Upper lobe of left lung (tissue), 6 donors: ENCODE data around the gene DLL4. TPM values are rescaled to one million over a fixed set of nuclear protein-coding genes. Genes with fewer than 3 reads are reported as not detected.
A peak's percentile ranks its signal among the peaks of the same experiment; 100 is the strongest.

Experiments
- ATAC-seq, 2 donors: fragments of 200-7000 bp; cut with Tn5 transposase; one replicate each; pipeline ENCODE4 v1.9.1; 2022; ENCODE audit warnings: mild to moderate bottlenecking in 2 of 2, moderate library complexity in 2 of 2; ENCODE audit not compliant: low FRiP score in 2 of 2
- DNase-seq, 2 donors: peaks; one replicate each; pipeline ENCODE4 v3.0.0-alpha.2; 2019 to 2020
- H3K27ac ChIP-seq, 4 donors: fragments of 200-600 bp; sonication (generic); one replicate each; pipeline ENCODE4 v1.5.1; 2016 to 2019
- H3K27me3 ChIP-seq, 4 donors: fragments of 200-600 bp; sonication (generic); one replicate each; pipeline ENCODE4 v1.5.1; 2017 to 2019
- H3K36me3 ChIP-seq, 4 donors: fragments of 200-600 bp; sonication (generic); one replicate each; pipeline ENCODE4 v1.5.1; 2016 to 2019
- H3K4me1 ChIP-seq, 4 donors: fragments of 200-600 bp; sonication (generic); one replicate each; pipeline ENCODE4 v1.5.1; 2018 to 2019
- H3K4me3 ChIP-seq, 4 donors: fragments of 200-600 bp; sonication (generic); one replicate each; pipeline ENCODE4 v1.5.1; 2017 to 2019; ENCODE audit warnings: mild to moderate bottlenecking in 2 of 4, moderate library complexity in 1 of 4
- H3K9me3 ChIP-seq, 4 donors: fragments of 200-600 bp; sonication (generic); one replicate each; pipeline ENCODE4 v1.5.1; 2018 to 2019
- EP300 ChIP-seq, 4 donors: sonication (generic); formaldehyde crosslinking; IDR thresholded peaks; one replicate each; pipeline ENCODE4 v1.5.1; 2017; ENCODE audit warnings: antibody characterized with exemption in 4 of 4, control low read depth in 2 of 4
- POLR2A ChIP-seq, 4 donors: fragments of 450-650 bp; IDR thresholded peaks; one replicate each; pipeline ENCODE4 v1.5.1; 2016 to 2017; ENCODE audit warnings: antibody characterized with exemption in 4 of 4, mild to moderate bottlenecking in 2 of 4
- POLR2AphosphoS5 ChIP-seq, 2 donors: sonication (generic); formaldehyde crosslinking; IDR thresholded peaks; one replicate each; pipeline ENCODE4 v1.5.1; 2017; ENCODE audit warnings: antibody characterized with exemption in 2 of 2
- WGBS, 2 donors: methylation state at CpG; one replicate each; pipeline ENCODE4 v1.1.5; 2017 to 2018; 5-methylcytosine and 5-hydroxymethylcytosine counted together
- total RNA-seq, 6 donors: library from RNA; depleted of rRNA in 4 of 6; stranded (reverse); fragments of >200 nt in 4 of 6; gene quantifications; one replicate each; pipeline versions ENCODE4 v1.1.0 to v1.2.1, GENCODE V29; 2016 to 2021
- TF ChIP-seq, protein P1 (sequence below), 6 experiments: fragments of 450-650 bp in 4 of 6; fragments of 200-600 bp in 2 of 6; sonication (generic) in 2 of 6; IDR thresholded peaks; one replicate each; pipeline ENCODE4 v1.5.1; 2016 to 2019; ENCODE audit warnings: antibody characterized with exemption in 6 of 6
- donor health status: DM: no; HTN: no; CAD: no; lungs with moderate emphysema.
- donor health status: DM: no; HTN: yes; CAD: no; lungs with severe emphysema.

DLL4 gene
- 10 to 100 TPM in 5 of 6 donors, 1 to 10 TPM in 1; 9.5 to 38.0 (median 13.7) TPM for total RNA-seq

GRCh38 chr15:40928821-40929659 is at the start of gene DLL4:
TSS of gene DLL4 (plus strand) at chr15:40929340. CDS start at chr15:40929669, 329 bp downstream.
- H3K9me3 ChIP-seq = no peaks in the 10 kb centered on the region
- peaks cover 74 to 85% (median 80%) of the 10 kb centered on the region in 4 donors for H3K4me1 ChIP-seq
- DNase-seq (peak; percentile 86 to 94), ATAC-seq (peak; percentile 53 to 81)
- H3K27ac ChIP-seq = peak within 1 kb of the TSS; percentile 63 to 86 (median 70)
- WGBS, 2 donors = 2 to 3% methylated on average over 36 to 70 of the region's 71 CpGs
- H3K27me3 ChIP-seq = peaks cover 0 to 55% (median 19%) of the 10 kb centered on the region in 4 donors
- H3K4me3 ChIP-seq = peak within 1 kb of the TSS; percentile 64 to 80 (median 68)
- no peaks in the 10 kb centered on the region for H3K36me3 ChIP-seq
- TF ChIP-seq EP300 (IDR thresholded peaks at IDR 0.05) = no peak
- TF ChIP-seq, protein P1, sequence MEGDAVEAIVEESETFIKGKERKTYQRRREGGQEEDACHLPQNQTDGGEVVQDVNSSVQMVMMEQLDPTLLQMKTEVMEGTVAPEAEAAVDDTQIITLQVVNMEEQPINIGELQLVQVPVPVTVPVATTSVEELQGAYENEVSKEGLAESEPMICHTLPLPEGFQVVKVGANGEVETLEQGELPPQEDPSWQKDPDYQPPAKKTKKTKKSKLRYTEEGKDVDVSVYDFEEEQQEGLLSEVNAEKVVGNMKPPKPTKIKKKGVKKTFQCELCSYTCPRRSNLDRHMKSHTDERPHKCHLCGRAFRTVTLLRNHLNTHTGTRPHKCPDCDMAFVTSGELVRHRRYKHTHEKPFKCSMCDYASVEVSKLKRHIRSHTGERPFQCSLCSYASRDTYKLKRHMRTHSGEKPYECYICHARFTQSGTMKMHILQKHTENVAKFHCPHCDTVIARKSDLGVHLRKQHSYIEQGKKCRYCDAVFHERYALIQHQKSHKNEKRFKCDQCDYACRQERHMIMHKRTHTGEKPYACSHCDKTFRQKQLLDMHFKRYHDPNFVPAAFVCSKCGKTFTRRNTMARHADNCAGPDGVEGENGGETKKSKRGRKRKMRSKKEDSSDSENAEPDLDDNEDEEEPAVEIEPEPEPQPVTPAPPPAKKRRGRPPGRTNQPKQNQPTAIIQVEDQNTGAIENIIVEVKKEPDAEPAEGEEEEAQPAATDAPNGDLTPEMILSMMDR (IDR thresholded peaks at IDR 0.05) = peak in 2 of 6 experiments; percentile 20 to 41
- TF ChIP-seq POLR2A (IDR thresholded peaks at IDR 0.05) = peak; percentile 57 to 91 (median 82)
- TF ChIP-seq POLR2AphosphoS5 (IDR thresholded peaks at IDR 0.05) = peak; percentile 92 to 95

GRCh38 chr15:40879609-40880008 is 49.5 kb upstream of the DLL4 start:
- Histone ChIP-seq H3K9me3 (no peaks in the 10 kb centered on the region), H3K27me3 (no peaks in the 10 kb centered on the region), H3K4me3 (no peak overlapping the region), H3K36me3 (no peaks in the 10 kb centered on the region), H3K27ac (no peak overlapping the region), H3K4me1 (peaks cover 0 to under 1% (median 0%) of the 10 kb centered on the region in 4 donors)
- ATAC-seq (no peak), DNase-seq (no peak)
- WGBS, 2 donors = 84 to 85% methylated on average over 6 of the region's 6 CpGs
- TF ChIP-seq POLR2AphosphoS5 (IDR thresholded peaks at IDR 0.05) = no peak

DNA sequence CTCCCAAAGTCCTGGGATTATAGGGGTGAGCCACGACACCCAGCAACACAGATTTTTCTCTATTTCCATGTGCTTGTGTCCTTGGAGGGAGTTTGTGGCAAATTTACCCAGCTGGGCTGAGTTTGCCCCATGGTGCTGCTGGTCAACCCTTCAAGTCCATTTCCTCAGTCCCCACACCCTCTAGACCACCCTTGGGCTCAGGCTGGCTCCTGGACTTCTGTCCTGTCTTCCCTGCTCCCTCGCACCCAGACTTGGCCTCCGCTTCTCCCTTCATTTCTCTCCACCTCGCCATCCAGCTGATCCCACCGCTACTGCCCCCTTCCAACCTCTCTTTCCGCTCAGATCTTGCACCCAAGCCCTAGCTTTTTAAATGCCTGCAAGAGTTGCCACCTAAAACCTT is 47.8 kb upstream of the DLL4 start:
- H3K36me3 ChIP-seq = no peaks in the 10 kb centered on the region
- no peak for DNase-seq
- no peak for ATAC-seq
- no peak overlapping the region for H3K27ac ChIP-seq
- H3K9me3 ChIP-seq = no peaks in the 10 kb centered on the region
- H3K4me3 ChIP-seq = no peak overlapping the region
- TF ChIP-seq POLR2A (IDR thresholded peaks at IDR 0.05) (no peak), EP300 (IDR thresholded peaks at IDR 0.05) (no peak), POLR2AphosphoS5 (IDR thresholded peaks at IDR 0.05) (no peak)
- TF ChIP-seq, protein P1 (IDR thresholded peaks at IDR 0.05) = no peak
- 88 to 96% methylated on average over 6 of the region's 6 CpGs for WGBS, 2 donors
- H3K4me1 ChIP-seq = no peaks in the 10 kb centered on the region
- H3K27me3 ChIP-seq = no peaks in the 10 kb centered on the region

DNA sequence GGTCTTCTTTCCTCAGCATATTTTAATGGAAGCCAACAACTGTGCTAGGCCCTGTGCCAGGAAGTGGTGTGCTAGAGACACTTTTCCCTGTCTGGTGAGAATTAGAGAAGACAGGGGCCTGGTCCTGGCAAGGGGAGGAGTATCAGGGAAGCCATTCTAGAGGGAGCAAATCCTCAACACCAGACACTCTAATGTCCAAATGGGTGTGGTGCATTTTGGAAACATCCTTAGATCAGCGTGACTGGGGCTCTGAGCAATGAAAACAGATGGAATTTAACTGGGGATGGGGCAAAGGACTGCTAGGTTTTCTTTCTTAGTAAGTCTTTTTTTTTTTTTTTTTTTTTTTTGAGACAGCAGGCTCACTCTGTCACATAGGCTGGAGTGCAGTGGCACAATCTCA is 42.6 kb upstream of the DLL4 start:
- H3K9me3 ChIP-seq = no peaks in the 10 kb centered on the region
- H3K4me3 ChIP-seq = no peak overlapping the region
- no peak for ATAC-seq
- H3K27ac ChIP-seq = no peak overlapping the region
- no peak for DNase-seq
- H3K4me1 ChIP-seq = no peaks in the 10 kb centered on the region
- no peaks in the 10 kb centered on the region for H3K27me3 ChIP-seq
- no peaks in the 10 kb centered on the region for H3K36me3 ChIP-seq
- TF ChIP-seq POLR2A (IDR thresholded peaks at IDR 0.05) (no peak), POLR2AphosphoS5 (IDR thresholded peaks at IDR 0.05) (no peak), EP300 (IDR thresholded peaks at IDR 0.05) (no peak)
- TF ChIP-seq, protein P1 (IDR thresholded peaks at IDR 0.05) = no peak
- 61 to 74% methylated on average over 1 of the region's 1 CpG for WGBS, 2 donors

DNA sequence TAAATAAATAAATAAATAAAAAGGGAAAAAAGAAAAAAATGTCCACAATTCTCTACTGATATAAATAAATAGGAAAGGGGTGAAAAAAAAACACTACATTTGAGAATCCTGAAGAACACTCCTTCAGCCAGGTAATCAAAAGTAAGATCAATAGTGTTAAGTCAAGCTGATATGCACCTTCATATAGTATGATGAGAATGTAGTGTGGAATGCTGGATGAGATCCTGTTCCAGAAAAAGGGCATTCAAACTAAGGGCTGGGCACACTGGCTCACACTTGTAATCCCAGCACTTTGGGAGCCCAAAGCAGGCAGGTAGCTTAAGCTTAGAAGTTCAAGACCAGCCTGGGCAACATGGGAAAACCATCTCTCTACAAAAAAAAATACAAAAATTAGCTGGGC is 40.0 kb upstream of the DLL4 start:
- H3K4me1 ChIP-seq = peaks cover 4 to 12% (median 6%) of the 10 kb centered on the region in 4 donors
- no peak overlapping the region for H3K27ac ChIP-seq
- ATAC-seq (no peak), DNase-seq (no peak)
- no peaks in the 10 kb centered on the region for H3K9me3 ChIP-seq
- no peak overlapping the region for H3K4me3 ChIP-seq
- TF ChIP-seq, protein P1 (IDR thresholded peaks at IDR 0.05) = no peak
- no peak for TF ChIP-seq POLR2AphosphoS5 (IDR thresholded peaks at IDR 0.05)
- TF ChIP-seq EP300 (IDR thresholded peaks at IDR 0.05) = no peak
- TF ChIP-seq POLR2A (IDR thresholded peaks at IDR 0.05) = no peak
- no peaks in the 10 kb centered on the region for H3K36me3 ChIP-seq
- no peaks in the 10 kb centered on the region for H3K27me3 ChIP-seq
